Measurements from ENCODE around the gene PLAC1. TPM values are rescaled to one million over a fixed set of nuclear protein-coding genes. Genes with fewer than 3 reads are reported as not detected.

PLAC1 gene
- polyA plus RNA-seq, 6 donors from 2014 or later, result not detected

- ATAC-seq (ENCODE audit: low read depth in 2 of 2), result no peak
Measured at GRCh38 chrX:134613396-134613795, 44.9 kb downstream of the PLAC1 start.

GRCh38 chrX:134608153-134608552 lies 50.1 kb downstream of the PLAC1 start:
- no peak for DNase-seq
- Mint-ChIP-seq H3K36me3 (no peaks in the 10 kb centered on the region), H3K4me1 (no peaks in the 10 kb centered on the region), H3K27me3 (no peaks in the 10 kb centered on the region), H3K4me3 (no peak overlapping the region), H3K27ac (no peak overlapping the region), H3K9me3 (peaks cover 0 to 4% (median 0%) of the 10 kb centered on the region in 7 donors)
- no peak for ATAC-seq (ENCODE audit: low read depth in 2 of 2)

More at GRCh38 chrX:134613396-134613795, 44.9 kb downstream of the PLAC1 start:
- no peaks in the 10 kb centered on the region for H3K27me3 Mint-ChIP-seq
- H3K4me1 Mint-ChIP-seq, result no peaks in the 10 kb centered on the region
- H3K36me3 Mint-ChIP-seq, result no peaks in the 10 kb centered on the region
- H3K9me3 Mint-ChIP-seq, result peaks cover 0 to 4% (median 0%) of the 10 kb centered on the region in 7 donors
- H3K4me3 Mint-ChIP-seq, result no peak overlapping the region
- no peak for DNase-seq
- no peak overlapping the region for H3K27ac Mint-ChIP-seq

GRCh38 chrX:134607523-134607922 lies 50.7 kb downstream of the PLAC1 start:
- H3K36me3 Mint-ChIP-seq, result no peaks in the 10 kb centered on the region
- DNase-seq, result no peak
- no peak overlapping the region for H3K4me3 Mint-ChIP-seq
- no peak overlapping the region for H3K27ac Mint-ChIP-seq
- peaks cover 0 to 5% (median 2%) of the 10 kb centered on the region in 3 donors for H3K27me3 Mint-ChIP-seq
- H3K4me1 Mint-ChIP-seq, result no peaks in the 10 kb centered on the region
- peaks cover 0 to 4% (median 3%) of the 10 kb centered on the region in 7 donors for H3K9me3 Mint-ChIP-seq
- no peak for ATAC-seq (ENCODE audit: low read depth in 2 of 2)

GRCh38 chrX:134604701-134605311 lies 53.5 kb downstream of the PLAC1 start:
- DNase-seq, result no peak
- no peaks in the 10 kb centered on the region for H3K36me3 Mint-ChIP-seq
- no peak overlapping the region for H3K27ac Mint-ChIP-seq
- no peaks in the 10 kb centered on the region for H3K4me1 Mint-ChIP-seq
- H3K9me3 Mint-ChIP-seq, result peaks cover 0 to 7% (median 4%) of the 10 kb centered on the region in 7 donors
- H3K27me3 Mint-ChIP-seq, result peaks cover 0 to 8% (median 4%) of the 10 kb centered on the region in 3 donors
- no peak overlapping the region for H3K4me3 Mint-ChIP-seq
- ATAC-seq (ENCODE audit: low read depth in 2 of 2), result no peak

GRCh38 chrX:134603806-134604700 lies 54.2 kb downstream of the PLAC1 start:
- ATAC-seq (ENCODE audit: low read depth in 2 of 2), result no peak
- peaks cover 0 to 16% (median 4%) of the 10 kb centered on the region in 3 donors for H3K27me3 Mint-ChIP-seq
- no peak overlapping the region for H3K4me3 Mint-ChIP-seq

GRCh38 chrX:134602410-134602809 lies 55.9 kb downstream of the PLAC1 start:
- no peak for DNase-seq
- H3K27ac Mint-ChIP-seq, result no peak overlapping the region
- peaks cover 0 to 7% (median 3%) of the 10 kb centered on the region in 7 donors for H3K9me3 Mint-ChIP-seq
- H3K4me1 Mint-ChIP-seq, result no peaks in the 10 kb centered on the region
- ATAC-seq (ENCODE audit: low read depth in 2 of 2), result no peak
- H3K27me3 Mint-ChIP-seq, result peaks cover 0 to 31% (median 4%) of the 10 kb centered on the region in 3 donors
- no peak overlapping the region for H3K4me3 Mint-ChIP-seq
- no peaks in the 10 kb centered on the region for H3K36me3 Mint-ChIP-seq

More at GRCh38 chrX:134603806-134604700, 54.2 kb downstream of the PLAC1 start:
- Mint-ChIP-seq H3K36me3 (no peaks in the 10 kb centered on the region), H3K4me1 (no peaks in the 10 kb centered on the region), H3K27ac (no peak overlapping the region), H3K9me3 (peaks cover 0 to 7% (median 4%) of the 10 kb centered on the region in 7 donors)
- DNase-seq, result no peak

- Mint-ChIP-seq H3K9me3 (peaks cover 2 to 7% (median 4%) of the 10 kb centered on the region in 7 donors), H3K4me3 (no peak overlapping the region), H3K4me1 (no peaks in the 10 kb centered on the region), H3K36me3 (no peaks in the 10 kb centered on the region), H3K27ac (no peak overlapping the region), H3K27me3 (peaks cover 0 to 31% (median 9%) of the 10 kb centered on the region in 3 donors)
- DNase-seq (no peak), ATAC-seq (ENCODE audit: low read depth in 2 of 2) (no peak)
Measured at GRCh38 chrX:134601240-134601765, 57.0 kb downstream of the PLAC1 start.

GRCh38 chrX:134600714-134601113 lies 57.6 kb downstream of the PLAC1 start:
- Mint-ChIP-seq H3K27ac (no peak overlapping the region), H3K9me3 (peaks cover 2 to 7% (median 4%) of the 10 kb centered on the region in 7 donors), H3K36me3 (no peaks in the 10 kb centered on the region), H3K4me1 (no peaks in the 10 kb centered on the region), H3K4me3 (no peak overlapping the region), H3K27me3 (peaks cover 0 to 37% (median 9%) of the 10 kb centered on the region in 3 donors)
- no peak for DNase-seq
- ATAC-seq (ENCODE audit: low read depth in 2 of 2), result no peak

GRCh38 chrX:134599184-134599914 lies 58.9 kb downstream of the PLAC1 start:
- peaks cover 2 to 7% (median 4%) of the 10 kb centered on the region in 7 donors for H3K9me3 Mint-ChIP-seq
- peaks cover 0 to 41% (median 9%) of the 10 kb centered on the region in 3 donors for H3K27me3 Mint-ChIP-seq
- ATAC-seq (ENCODE audit: low read depth in 2 of 2) (no peak), DNase-seq (no peak)
- no peaks in the 10 kb centered on the region for H3K4me1 Mint-ChIP-seq
- H3K36me3 Mint-ChIP-seq, result no peaks in the 10 kb centered on the region
- H3K27ac Mint-ChIP-seq, result no peak overlapping the region
- H3K4me3 Mint-ChIP-seq, result no peak overlapping the region

- H3K4me1 Mint-ChIP-seq, result no peaks in the 10 kb centered on the region
- peaks cover 0 to 37% (median 15%) of the 10 kb centered on the region in 3 donors for H3K27me3 Mint-ChIP-seq
- no peak overlapping the region for H3K4me3 Mint-ChIP-seq
- ATAC-seq (ENCODE audit: low read depth in 2 of 2) (no peak), DNase-seq (no peak)
- peaks cover 0 to 9% (median 0%) of the 10 kb centered on the region in 7 donors for H3K9me3 Mint-ChIP-seq
- H3K36me3 Mint-ChIP-seq, result no peaks in the 10 kb centered on the region
- H3K27ac Mint-ChIP-seq, result no peak overlapping the region
Measured at GRCh38 chrX:134592303-134592702, 66.0 kb downstream of the PLAC1 start.

GRCh38 chrX:134591502-134591901 lies 66.8 kb downstream of the PLAC1 start:
- ATAC-seq (ENCODE audit: low read depth in 2 of 2) (no peak), DNase-seq (no peak)
- Mint-ChIP-seq H3K4me3 (no peak overlapping the region), H3K9me3 (peaks cover 0 to 4% (median 0%) of the 10 kb centered on the region in 7 donors), H3K27ac (no peak overlapping the region), H3K27me3 (peaks cover 0 to 37% (median 11%) of the 10 kb centered on the region in 3 donors), H3K4me1 (no peaks in the 10 kb centered on the region), H3K36me3 (no peaks in the 10 kb centered on the region)

- ATAC-seq (ENCODE audit: low read depth in 2 of 2) (no peak), DNase-seq (no peak)
- Mint-ChIP-seq H3K4me3 (no peak overlapping the region), H3K36me3 (no peaks in the 10 kb centered on the region), H3K9me3 (peaks cover 0 to 4% (median 0%) of the 10 kb centered on the region in 7 donors), H3K27me3 (peaks cover 0 to 31% (median 11%) of the 10 kb centered on the region in 3 donors), H3K27ac (no peak overlapping the region), H3K4me1 (no peaks in the 10 kb centered on the region)
Measured at GRCh38 chrX:134588806-134589205, 69.5 kb downstream of the PLAC1 start.

GRCh38 chrX:134580907-134581306 lies 77.4 kb downstream of the PLAC1 start:
- Mint-ChIP-seq H3K9me3 (no peaks in the 10 kb centered on the region), H3K4me3 (no peak overlapping the region), H3K36me3 (no peaks in the 10 kb centered on the region), H3K27me3 (peaks cover 0 to 11% (median 4%) of the 10 kb centered on the region in 3 donors), H3K27ac (no peak overlapping the region), H3K4me1 (no peaks in the 10 kb centered on the region)
- ATAC-seq (ENCODE audit: low read depth in 2 of 2) (no peak), DNase-seq (no peak)
